Astrocyte of the cerebellum (primary cell): ENCODE measurements around the gene GNB5.

Experiments
- DNase-seq: peaks from one replicate; pipeline ENCODE4 v3.0.0-alpha.2; 2011; ENCODE audit warnings: low read depth
- H3K4me3 ChIP-seq: 2 replicates; pipeline ENCODE4 v1.5.1; 2011; ENCODE audit warnings: mild to moderate bottlenecking, low read depth, low read length, moderate library complexity
- in situ Hi-C: cut with HindIII; loops from 2 replicates; pipeline ENCODE4 v1.10.0; 2017; ENCODE audit warnings: low sequenced_read_pairs
- TF ChIP-seq, protein P1 (sequence below): IDR thresholded peaks from 2 replicates; pipeline ENCODE4 v1.5.1; 2012; ENCODE audit warnings: low read length, low read depth, moderate library complexity, mild to moderate bottlenecking; ENCODE audit errors: missing control alignments

GNB5 gene

DNA sequence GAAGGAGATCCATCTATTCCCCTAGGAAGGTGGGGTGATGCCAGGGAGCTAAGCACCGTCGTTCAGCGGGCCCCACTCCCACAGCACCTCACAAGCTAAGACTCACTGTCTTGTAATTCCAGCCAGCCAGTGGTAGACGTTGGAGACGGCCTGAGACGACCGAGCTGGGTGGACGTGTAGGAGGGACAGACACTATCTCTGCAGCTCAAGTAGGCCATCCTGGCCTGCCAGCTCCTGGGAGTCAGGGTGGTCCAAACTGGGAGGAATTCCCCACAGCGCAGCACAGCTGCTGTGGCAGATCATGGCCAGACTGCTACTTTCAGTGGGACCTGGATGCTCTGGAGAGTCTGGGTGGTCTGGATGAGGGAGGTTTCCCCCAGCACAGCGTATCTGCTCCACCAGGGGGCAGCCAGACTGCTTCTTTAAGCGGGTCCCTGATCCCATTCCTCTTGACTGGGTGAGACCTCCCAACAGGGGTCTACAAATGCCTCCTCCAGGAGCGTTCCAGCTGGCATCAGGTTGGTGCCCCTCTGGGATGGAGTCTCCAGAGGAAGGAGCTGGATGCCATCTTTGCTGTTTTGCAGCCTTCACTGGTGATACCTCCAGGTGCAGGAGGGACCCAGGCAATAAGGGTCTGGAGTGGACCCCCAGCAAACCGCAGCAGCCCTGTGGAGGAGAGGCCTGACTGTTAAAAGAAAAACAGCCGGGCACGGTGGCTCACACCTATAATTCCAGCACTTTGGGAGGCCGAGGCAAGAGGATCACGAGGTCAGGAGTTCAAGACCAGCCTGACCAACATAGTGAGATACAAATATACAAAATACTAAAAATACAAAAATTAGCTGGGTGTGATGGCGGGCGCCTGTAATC lies 27.6 kb downstream of the GNB5 start:
- in situ Hi-C loops = no loop called here
- TF ChIP-seq, protein P1, sequence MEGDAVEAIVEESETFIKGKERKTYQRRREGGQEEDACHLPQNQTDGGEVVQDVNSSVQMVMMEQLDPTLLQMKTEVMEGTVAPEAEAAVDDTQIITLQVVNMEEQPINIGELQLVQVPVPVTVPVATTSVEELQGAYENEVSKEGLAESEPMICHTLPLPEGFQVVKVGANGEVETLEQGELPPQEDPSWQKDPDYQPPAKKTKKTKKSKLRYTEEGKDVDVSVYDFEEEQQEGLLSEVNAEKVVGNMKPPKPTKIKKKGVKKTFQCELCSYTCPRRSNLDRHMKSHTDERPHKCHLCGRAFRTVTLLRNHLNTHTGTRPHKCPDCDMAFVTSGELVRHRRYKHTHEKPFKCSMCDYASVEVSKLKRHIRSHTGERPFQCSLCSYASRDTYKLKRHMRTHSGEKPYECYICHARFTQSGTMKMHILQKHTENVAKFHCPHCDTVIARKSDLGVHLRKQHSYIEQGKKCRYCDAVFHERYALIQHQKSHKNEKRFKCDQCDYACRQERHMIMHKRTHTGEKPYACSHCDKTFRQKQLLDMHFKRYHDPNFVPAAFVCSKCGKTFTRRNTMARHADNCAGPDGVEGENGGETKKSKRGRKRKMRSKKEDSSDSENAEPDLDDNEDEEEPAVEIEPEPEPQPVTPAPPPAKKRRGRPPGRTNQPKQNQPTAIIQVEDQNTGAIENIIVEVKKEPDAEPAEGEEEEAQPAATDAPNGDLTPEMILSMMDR = no peak
- no peak for DNase-seq
- no peak overlapping the region for H3K4me3 ChIP-seq

DNA sequence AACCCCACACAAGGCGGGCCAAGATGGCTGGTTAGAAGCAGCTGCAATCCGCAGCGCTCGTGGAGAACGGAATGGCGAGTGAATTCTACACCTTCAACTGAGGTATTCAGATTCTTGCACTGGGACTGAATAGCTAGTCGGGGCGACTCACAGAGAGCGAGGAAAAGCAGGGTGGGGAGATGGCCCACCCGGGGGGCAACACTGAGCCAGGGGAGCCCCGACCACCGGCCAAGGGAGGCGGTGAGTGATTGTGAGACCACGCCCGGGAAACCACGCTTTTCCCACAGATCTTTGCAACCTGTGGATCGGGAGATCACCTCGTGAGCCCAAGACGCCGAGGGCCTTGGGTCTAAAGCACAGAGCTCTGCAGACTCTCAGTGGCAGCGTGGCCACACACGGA lies 28.3 kb downstream of the GNB5 start:
- TF ChIP-seq, protein P1 = no peak
- in situ Hi-C loops = no loop called here
- no peak for DNase-seq

DNA sequence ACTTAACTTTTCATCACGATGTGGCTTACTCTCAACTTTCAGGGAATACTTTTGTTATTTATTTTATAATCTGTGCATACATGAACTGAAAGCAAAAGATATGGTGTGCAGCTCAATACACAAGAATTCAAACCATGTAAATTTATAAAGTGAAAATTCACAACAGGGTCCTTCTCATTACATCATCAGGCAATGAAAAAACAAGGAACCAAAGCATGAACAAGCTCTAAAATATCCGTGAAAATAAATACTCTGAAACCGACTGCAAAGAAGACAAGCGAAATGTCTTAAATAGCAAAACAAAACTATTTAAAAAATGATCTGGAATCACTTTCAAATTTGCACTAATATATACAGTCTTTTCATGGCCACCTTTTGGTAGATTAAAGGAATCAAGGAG lies 28.9 kb downstream of the GNB5 start:
- in situ Hi-C loops = no loop called here
- no peak overlapping the region for H3K4me3 ChIP-seq
- no peak for DNase-seq
- TF ChIP-seq, protein P1 = no peak

More for the DNA sequence above, 28.3 kb downstream of the GNB5 start:
- no peak overlapping the region for H3K4me3 ChIP-seq

DNA sequence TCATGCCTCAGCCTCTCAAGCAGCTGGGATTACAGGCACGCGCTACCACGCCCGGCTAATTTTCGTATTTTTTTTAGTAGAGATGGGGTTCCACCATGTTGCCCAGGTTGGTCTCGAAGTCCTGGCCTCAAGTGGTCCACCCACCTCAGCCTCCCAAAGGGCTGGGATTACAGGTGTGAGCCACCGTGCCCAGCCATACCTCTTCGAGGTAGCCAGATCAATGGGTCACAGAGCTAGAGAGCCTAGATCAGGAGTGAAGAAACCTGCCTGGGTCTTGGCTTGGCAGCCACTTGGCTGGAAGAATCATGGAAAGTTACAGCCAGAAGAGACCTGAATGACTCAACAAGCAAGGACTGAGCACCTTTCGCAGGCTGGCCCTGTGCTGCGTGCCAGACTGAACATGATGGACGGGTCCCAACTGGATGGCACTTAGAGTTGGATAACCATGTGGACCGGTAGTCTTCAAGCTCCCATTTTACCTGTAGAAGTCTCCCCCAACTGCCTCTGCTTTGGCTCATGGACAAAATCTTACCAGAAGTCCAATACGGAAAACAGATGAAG lies 29.7 kb downstream of the GNB5 start:
- in situ Hi-C loops = no loop called here
- TF ChIP-seq, protein P1 = no peak
- no peak overlapping the region for H3K4me3 ChIP-seq
- DNase-seq = no peak

DNA sequence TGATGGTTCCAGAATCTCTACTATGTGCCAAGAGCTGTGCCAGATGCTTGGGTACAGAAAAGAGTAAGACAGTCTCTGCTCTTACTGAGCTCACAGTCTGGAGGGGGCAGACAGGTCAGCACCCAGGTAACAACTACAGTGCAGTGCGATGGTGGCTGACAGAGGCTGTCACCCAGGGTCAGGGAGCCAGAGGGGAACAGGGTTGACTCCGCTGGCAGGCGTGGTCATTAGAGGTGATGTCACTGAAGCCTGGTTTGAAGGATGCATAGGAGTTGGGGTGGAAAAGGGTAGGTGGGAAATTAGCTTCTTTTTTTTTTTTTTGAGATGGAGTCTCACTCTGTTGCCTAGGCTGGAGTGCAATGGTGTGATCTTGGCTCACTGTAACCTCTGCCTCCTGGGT lies 31.5 kb downstream of the GNB5 start:
- no peak overlapping the region for H3K4me3 ChIP-seq
- TF ChIP-seq, protein P1 = no peak
- in situ Hi-C loops = no loop called here
- DNase-seq = no peak

DNA sequence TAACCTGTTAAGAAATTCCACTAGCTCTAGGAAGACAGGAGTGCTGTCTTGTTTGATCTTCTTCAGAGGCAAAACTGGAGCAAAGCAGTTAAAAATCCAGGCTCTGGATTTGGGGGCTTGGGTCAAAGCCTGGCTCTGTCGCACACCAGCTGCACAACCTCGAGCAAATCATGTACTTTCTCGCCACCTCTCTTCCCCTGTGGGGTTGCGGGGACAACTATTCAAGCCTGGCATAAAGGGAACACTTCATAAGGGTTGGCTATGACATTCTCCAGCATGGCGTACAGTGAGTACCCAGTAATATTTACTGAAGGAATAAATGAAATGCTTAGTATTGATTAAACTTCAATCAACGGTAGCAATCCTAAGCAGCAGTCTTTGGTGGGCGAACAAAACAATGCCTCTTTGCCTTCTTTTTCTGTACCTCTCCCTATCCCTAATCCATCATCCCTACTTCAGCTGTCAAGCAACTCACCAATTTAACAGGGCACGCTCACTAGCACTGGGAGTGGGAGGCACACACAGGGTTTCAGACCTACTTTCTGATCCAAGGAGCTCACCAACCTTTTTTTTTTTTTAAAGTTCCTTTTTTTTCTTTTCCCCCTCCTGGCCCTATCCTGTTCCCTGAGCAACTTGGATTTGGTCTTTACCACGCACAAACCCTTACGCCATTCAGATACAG lies 33.0 kb downstream of the GNB5 start:
- in situ Hi-C loops = no loop called here
- no peak for DNase-seq
- H3K4me3 ChIP-seq = no peak overlapping the region
- TF ChIP-seq, protein P1 = no peak
